Measurements from ENCODE around the gene TCERG1L.
"Not testable (repeated sequence)": the region's sequence is repeated elsewhere in the genome, so short reads cannot be mapped to it uniquely, and the experiment has no call there.

The TCERG1L gene

GRCh38 chr10:131086511-131086910, 225.0 kb downstream of the TCERG1L start:
- DNase-seq (ENCODE audit: low read depth in 2 of 2) = no peak

- DNase-seq (ENCODE audit: low read depth in 2 of 2) = no peak
Observed at GRCh38 chr10:131086094-131086493, 225.4 kb downstream of the TCERG1L start.

DNA sequence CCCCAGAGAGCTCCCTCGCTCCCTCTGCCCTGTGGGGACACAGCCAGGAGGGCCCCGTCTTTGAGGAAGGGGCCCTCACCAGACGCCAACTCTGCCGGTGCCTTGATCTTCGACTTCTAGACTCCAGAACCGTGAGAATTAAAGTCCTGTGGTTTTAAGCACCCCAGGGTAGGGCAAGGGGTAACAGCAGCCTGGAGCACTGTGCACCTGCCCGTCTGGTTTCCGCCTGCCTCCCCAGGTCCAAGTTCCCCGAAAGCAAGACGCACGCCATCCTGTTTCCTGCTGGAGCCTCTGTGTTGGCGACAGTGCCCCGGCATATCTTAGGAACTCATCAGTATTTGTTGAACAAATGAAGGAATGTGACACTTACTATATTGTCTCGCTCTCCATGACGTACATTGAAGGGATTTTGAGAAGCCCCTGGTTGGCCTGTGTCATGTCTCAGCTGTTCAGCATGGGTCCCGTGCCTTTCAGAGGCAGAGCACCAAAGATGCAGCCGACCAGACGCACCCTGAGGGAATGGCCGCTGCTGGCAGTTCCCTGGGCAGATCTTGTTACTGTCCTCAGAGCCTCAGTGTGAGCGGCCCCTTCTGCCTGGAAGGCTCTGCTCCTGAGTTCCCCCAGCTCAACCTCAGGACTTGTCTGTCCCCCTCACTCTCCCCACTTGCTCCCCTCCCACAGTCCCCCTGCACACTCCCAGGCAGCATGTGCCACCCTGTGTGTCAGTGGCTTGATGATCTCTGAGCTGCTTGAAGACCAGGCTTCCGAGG, 226.2 kb downstream of the TCERG1L start:
- no peak for DNase-seq (ENCODE audit: low read depth in 2 of 2)

GRCh38 chr10:131084791-131085090, 226.8 kb downstream of the TCERG1L start:
- DNase-seq (ENCODE audit: low read depth in 2 of 2) = no peak

- no peak for DNase-seq (ENCODE audit: low read depth in 2 of 2)
Observed at GRCh38 chr10:131083915-131084790, 227.4 kb downstream of the TCERG1L start.

- no peak for DNase-seq (ENCODE audit: low read depth in 2 of 2)
Observed at GRCh38 chr10:131082991-131083481, 228.5 kb downstream of the TCERG1L start.

GRCh38 chr10:131082201-131082850, 229.2 kb downstream of the TCERG1L start:
- DNase-seq (ENCODE audit: low read depth in 2 of 2) = no peak

GRCh38 chr10:131081786-131082185, 229.7 kb downstream of the TCERG1L start:
- DNase-seq (ENCODE audit: low read depth in 2 of 2) = no peak

- DNase-seq (ENCODE audit: low read depth in 2 of 2) = no peak
Observed at GRCh38 chr10:131081376-131081775, 230.1 kb downstream of the TCERG1L start.

- no peak for DNase-seq (ENCODE audit: low read depth in 2 of 2)
Observed at GRCh38 chr10:131080571-131080970, 230.9 kb downstream of the TCERG1L start.

DNA sequence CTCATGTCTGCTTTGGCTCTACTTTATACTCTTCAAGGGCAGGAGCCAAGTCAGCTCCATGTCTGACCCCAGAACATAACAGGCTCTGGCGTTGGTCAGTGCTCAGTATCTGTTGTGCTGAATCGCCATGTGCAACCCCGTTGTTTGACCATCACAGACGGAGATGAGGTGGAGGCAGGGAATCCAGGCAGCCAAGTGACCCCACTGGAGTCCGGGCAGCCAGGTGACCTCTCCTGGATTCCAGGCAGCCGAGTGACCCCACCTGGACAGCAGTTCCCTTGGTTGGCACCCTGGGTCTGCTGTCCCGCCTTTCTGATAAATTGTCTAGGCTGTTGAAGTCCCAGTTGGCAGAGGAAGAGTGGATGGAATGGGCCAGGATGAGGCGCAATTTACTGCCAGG, 232.2 kb downstream of the TCERG1L start:
- no peak for DNase-seq (ENCODE audit: low read depth in 2 of 2)

DNA sequence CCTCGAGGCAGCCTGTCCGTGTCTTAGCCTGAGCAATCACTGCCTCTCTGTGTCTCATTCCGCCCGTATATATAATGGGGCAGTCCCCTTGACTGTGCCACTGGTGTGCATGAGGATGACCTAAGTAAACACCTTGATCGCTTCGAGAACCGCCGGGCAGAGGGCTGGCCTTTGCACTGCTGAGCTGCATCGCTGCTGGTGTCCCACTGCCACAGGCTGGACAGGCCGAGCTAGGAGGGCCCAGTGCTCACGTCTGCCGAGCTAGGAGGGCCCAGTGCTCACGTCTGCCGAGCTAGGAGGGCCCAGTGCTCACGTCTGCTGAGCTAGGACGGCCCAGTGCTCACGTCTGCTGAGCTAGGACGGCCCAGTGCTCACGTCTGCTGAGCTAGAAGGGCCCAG, 232.6 kb downstream of the TCERG1L start:
- DNase-seq (ENCODE audit: low read depth in 2 of 2) = not testable (repeated sequence)

GRCh38 chr10:131078131-131078881, 233.2 kb downstream of the TCERG1L start:
- DNase-seq (ENCODE audit: low read depth in 2 of 2) = no peak

- no peak for DNase-seq (ENCODE audit: low read depth in 2 of 2)
Observed at GRCh38 chr10:131077724-131078123, 233.8 kb downstream of the TCERG1L start.

- DNase-seq (ENCODE audit: low read depth in 2 of 2) = no peak
Observed at GRCh38 chr10:131077031-131077430, 234.5 kb downstream of the TCERG1L start.

DNA sequence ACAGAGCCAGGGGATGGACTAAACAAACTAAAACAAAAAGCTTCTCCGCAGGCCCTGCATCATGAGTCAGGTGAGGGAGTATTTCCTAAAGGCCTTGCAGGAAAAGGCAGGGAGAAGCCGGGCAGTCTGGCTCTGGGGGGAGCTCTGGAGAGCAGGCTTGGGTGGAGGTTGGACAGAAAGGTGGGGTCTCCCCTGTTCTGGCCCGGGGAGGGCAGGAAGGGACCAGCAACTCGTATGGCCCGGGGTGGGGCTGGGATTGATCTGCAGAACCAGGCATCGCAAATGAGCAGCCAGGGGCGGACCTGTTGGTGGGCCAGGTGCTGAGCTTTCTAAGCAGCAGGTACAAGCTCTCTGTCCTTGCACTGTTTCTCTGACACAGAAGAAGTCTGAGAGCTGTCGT, 235.2 kb downstream of the TCERG1L start:
- DNase-seq (ENCODE audit: low read depth in 2 of 2) = no peak

DNA sequence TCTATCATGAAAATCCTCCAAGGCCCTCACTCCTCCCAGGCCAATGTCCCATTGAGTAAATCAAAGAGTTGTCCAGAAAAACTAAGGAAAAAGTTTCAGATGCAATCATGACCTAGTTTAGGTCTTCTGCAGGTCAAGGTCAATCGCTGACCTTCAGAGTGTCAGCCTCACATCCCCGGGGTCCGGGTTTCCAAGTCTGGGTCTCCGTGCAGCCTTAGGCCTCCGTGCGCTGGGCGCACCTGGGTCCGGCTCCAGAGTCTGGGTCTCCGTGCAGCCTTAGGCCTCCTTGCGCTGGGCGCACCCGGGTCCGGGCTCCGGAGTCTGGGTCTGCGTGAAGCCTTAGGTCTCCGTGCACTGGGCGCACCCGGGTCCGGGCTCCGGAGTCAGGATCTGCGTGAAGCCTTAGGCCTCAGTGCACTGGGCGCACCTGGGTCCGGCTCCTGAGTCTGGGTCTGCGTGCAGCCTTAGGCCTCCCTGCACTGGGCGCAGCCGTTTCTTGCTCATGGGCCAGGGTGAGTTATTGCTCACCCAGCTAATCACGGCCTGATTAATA, 236.2 kb downstream of the TCERG1L start:
- DNase-seq (ENCODE audit: low read depth in 2 of 2) = no peak

- DNase-seq (ENCODE audit: low read depth in 2 of 2) = no peak
Observed at GRCh38 chr10:131074682-131075081, 236.8 kb downstream of the TCERG1L start.

DNA sequence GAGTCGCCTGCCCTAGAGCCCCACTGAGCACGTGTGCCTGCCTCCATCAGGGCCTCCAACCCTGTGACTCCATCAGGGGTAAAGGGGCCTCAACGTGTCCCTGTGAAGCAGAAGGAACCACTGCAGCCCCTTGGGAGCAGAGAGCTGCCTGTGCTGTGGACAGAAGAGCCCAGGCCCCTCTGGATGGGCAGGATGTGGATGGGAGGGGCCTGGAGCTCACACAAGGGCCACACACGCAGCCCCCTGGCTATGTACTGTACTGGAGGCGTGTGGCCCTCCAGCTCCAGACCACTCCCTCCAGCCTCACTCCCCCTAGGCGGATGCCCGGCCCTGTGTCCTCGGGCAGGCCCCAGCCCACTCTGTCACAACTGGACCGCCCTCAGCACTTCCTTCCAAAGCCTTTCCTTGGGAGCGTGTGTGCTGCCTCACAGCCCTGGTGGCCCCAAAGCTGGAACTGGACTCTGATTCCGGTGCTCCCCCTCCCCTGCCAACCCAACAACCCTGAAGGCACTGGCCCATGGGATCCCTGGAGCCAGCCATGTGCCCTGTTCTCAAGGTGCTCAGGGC, 238.0 kb downstream of the TCERG1L start:
- DNase-seq (ENCODE audit: low read depth in 2 of 2) = no peak

GRCh38 chr10:131072651-131073468, 238.7 kb downstream of the TCERG1L start:
- DNase-seq (ENCODE audit: low read depth in 2 of 2) = no peak
